Bone marrow (tissue), 2 donors: ENCODE measurements around the gene KRTAP5-7.
A peak's percentile ranks its signal among the peaks of the same experiment; 100 is the strongest.
"Not testable (repeated sequence)": the region's sequence is repeated elsewhere in the genome, so short reads cannot be mapped to it uniquely, and the experiment has no call there.

Experiments
- DNase-seq, 2 donors: peaks; one replicate each; lab custom pipeline; 2025; lab: John Stamatoyannopoulos, UW

The KRTAP5-7 gene

DNA sequence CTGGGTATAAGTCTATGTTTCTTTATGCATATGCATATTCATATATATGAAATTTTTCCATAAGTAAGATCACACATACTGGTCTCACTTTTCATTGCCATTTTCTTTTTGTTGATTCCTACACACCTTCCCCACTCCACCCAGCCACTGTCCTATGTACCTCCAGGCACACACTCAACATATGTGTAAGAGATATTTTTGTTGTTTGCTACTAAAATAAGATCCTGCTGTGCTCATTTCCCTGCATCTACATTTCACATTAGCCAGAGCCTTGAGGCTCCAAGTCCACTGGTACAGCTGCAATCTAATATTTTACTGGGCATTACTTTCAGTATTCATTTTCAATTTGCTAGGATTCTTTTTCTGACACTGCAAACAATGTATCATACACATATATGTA, 30.2 kb downstream of the KRTAP5-7 start:
- no peak for DNase-seq

DNA sequence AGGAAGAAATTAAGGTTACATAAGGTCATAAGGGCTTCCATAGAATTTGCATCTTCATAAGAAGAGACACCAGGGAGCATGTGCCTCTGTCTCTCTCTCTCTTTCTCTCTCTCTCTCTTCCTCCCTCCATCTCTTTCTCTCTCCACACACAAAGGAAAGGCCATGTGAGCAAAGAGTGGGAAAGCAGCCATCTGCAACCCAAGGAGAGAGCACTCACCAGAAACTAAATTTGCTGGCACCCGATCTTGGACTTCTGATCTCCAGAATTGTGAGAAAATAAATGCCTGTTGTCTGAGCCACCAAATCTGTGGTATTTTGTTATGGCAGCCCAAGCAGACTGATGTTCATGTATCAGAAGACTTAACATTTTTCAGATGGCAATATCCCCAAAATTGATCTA, 31.9 kb downstream of the KRTAP5-7 start:
- DNase-seq, result no peak

DNA sequence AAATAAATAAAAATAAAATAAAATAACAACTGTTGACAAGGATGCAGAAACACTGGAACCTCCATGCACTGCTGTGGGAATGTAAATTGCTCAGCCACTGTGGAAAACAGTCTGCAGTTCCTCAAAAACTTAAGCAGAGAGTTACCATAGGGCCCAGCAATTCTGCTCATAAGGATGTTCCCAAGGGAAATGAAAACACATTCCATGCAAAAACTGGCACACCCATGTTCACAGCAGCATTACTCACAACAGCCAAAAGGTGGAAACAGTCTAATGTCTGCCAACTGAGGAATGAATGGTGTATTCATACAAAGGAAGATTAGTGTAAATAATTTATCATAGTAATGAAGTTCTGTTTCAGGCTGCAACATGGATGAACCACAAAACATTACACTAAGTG, 35.1 kb downstream of the KRTAP5-7 start:
- no peak for DNase-seq

DNA sequence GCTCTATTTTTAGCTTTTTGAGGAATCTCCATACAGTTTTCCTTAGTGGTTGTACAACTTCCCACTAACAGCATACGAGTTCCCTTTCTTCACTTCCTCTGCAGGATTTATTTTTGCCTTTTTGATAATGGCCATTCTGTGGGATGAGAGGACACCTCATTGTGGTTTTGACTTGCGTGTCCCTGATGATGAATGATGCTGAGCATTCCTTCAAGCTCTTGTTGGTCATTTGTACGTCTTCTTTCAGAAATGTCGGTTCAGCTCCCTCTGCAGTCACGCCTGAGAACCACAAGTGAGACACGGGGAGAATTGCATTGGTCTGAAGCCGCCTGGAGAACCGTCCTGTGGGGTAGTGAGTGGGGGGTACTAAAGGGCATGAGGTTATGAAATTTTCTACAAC, 36.3 kb downstream of the KRTAP5-7 start:
- DNase-seq, result peak in 1 of 2 donors; percentile 32

DNA sequence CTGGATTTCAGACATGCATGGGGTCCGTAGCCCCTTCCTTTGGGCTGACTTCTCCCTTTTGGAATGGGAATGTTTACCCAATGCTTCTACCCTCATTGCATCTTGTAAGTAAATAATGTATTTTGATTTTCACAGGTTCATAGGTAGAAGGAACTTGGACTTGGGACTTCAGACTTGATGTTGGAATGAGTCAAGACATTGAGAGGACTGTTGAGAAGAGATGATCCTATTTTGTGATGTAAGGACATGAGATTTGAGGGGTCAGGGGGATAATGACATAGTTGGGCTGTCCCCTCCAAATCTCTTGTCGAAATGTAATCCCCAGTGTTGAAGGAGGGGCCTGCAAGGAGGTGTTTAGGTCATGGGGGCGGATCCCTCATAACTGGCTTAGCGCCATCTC, 37.4 kb downstream of the KRTAP5-7 start:
- DNase-seq, result no peak

DNA sequence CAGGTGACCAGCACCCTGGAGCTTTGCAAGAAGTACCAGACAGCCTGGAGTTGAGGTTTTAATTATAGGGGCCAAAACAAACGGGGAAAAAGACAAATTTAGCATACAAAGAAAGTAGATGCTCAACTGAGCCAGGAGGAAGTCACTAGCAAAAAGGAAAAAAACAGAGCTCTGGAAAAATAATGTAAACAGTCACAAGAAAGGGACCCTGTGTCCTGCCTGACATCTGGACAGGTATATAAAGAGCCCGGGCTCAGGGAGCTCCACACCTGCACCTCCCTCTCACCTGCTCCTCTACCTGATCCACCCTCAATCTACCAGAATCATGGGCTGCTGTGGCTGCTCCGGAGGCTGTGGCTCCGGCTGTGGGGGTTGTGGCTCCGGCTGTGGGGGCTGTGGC, 38.2 kb downstream of the KRTAP5-7 start, which contains the start of gene KRTAP5-10:
TSS of gene KRTAP5-10 (plus strand) at position 301 of the 400 bp plus-strand sequence. CDS start at position 326, 25 bp downstream.
- DNase-seq, result no peak

DNA sequence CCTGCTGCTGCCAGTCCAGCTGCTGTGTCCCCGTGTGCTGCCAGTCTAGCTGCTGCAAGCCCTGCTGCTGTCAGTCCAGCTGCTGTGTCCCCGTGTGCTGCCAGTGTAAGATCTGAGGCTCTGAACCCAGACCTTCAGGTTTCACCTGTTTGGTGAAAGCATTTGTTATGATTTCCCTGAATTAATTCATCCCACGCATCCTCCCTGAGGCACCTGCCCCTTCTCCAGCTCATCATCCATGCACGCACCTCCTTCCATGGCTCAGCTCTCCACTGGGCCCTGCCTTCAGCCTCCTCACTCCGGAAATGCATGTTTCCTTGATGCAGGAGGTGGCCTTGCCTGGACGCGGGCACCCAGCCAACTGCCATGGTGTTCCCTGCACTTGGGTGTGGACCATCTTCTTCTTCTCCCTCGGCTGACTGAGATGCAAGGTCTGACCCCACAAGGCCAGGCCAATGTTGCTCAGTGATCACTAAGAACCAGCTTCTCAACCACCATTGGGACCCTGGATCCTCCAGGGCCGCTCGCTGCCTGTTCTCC, 39.1 kb downstream of the KRTAP5-7 start:
- no peak for DNase-seq

DNA sequence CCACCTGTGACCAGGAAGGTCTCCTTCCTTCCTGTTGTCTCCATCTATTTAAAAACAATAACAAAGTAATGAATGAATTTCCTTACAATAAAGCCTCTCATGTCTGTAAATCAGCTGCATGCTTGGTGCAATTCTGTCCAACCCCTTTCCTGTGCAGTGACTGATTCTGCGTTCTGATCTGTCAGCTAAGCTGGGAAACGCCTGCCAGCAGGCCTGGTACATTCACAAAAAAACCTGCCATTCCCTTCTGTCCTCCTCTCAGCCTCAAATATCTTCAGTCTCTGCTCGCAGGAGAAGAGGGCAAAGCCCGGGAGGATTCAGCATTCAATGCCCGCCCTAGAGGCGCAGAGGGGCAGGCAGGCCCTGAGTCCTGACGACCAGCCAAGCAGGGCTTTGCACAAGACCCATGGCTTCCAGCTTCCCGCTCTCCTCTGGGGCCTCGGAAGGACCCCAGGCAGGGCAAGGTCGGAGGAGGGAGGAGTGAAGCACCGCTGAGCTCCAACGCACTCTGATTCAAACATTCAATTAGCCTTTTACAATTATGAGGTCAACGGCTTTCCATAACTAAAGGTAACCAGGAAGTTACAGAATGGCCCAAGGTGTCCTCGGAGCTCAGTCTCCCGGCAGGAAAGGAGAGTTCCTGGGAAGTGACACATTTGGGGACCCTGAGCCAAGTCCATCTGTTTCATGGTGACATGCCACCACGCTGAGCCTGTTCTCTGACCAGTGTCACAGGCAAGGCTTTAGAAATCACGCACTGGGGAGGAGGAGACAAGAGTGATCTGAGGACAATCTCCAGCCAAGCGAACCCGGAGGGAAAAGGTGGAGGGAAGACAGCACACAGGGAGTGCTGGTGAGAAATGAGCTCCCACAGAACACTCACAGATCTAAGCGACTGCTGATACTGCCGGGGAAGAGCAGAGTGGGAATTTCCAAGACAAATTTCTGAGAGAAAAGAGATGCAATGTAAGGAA, 39.8 kb downstream of the KRTAP5-7 start:
- not testable (repeated sequence) for DNase-seq

DNA sequence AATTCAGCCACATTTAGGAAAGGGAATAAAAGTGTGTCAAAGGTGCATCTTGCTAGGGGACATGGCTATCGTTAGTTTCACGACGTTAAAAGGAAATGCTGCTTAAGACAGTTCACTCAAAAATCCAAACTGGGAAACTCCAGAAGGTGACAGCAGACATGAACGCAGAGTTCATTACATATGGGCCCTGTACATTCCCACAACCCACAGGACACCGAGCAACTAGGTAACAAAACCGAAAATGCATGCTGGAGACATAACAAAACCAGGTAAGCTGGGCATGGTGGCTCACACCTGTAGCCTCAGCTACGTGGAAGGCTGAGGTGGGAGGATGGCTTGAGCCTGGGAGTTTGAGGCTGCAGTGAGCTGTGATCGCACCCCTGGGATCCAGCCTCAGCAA, 40.6 kb downstream of the KRTAP5-7 start:
- not testable (repeated sequence) for DNase-seq

DNA sequence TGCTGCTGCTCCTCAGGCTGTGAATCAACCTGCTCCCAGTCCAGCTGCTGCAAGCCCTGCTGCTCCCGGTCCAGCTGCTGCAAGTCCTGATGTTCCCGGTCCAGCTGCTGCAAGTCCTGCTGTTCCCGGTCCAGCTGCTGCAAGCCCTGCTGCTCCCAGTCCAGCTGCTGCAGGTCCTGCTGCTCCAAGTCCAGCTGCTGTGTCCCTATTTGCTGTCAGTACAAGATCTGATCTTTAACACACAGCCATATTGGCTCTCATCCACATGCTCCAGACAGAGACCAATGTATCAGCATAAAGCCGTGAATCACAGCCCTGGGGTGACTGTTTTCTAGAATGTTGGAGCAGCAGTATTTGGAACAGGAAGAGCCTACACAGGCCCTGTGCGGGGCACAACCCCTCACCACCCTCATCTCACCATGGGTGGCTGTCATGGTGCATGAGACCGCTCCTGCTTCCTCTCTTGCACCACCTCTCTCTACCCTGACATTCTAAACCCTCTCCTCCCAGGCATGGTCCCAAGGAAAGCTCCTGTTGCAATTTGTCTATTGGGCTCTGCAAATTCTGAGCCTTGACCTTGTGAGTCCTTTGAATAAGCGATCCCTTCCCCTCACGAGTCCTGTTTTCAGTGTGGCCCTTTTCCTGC, 41.8 kb downstream of the KRTAP5-7 start:
- no peak for DNase-seq

DNA sequence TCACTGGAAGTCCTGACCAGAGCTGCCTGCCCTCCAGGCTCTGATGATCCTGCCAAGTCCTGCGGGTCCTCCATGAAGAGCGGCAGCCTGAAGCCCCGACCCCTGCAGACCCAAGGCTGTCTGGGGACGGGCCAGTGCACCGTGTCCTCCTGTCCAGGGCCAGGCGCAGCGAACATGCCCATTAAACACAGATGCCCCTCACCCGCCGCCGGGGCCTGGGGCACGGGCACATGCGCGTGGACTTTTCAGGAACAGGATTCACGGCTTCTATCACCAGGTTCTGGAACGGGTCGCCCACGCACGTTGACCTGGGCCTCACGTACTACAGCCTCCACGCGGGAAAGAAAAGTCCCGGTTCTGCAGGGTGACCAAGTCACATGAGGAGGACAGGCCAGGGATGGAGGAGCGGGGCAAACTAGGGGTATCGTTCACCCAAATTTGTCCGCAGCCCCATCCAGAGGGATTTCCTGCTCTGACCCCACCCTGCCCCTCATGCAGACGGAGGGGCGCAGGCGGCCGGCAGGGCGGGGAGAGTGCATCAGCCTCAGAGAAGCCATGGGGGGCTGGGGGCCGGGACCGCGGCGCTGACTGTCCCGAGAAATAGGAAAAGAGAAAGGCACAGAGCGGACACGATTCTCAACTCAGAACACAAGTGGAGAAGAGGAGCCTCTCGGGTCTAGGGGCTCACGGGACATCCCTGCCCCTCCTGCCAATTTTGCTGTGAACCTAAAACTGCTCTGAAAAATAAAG, 44.2 kb downstream of the KRTAP5-7 start:
- DNase-seq, result not testable (repeated sequence)

DNA sequence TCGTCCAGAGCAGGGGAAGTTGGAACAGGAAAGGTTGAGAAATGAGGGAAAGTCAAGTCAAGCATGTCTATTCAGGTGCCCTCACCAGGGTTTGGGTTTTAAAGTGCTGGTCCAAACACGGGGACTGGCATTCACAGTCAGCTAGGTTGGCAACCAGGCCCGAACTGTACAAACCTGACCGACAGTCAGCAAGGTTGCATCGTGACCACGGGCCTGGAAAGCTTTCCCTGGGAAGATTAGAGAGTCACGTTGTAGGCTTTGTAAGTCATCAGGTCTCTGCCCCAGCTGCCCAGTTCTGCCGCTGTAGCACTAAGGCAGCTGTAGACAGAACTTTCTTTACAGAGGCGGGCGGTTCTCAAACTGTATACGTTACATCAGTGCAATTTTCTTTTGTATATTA, 45.7 kb downstream of the KRTAP5-7 start:
- DNase-seq, result no peak

DNA sequence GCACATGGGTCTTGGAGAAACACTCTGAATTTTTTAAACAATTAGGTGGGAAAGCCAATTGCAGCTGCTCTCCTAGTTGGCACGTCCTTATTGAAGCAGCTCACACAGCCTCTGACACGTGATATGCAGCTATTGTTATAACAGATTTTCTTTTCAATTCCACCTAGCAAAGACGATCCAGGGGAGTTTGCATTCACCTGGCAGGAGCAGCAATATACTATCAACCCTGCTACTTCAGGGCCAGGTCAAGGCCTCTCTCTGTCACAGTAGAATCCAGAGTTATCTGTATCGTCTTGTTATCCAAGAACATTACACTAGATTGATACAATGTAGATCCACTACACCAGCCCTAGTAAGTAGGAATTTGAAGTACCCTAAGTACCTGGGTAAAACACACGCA, 47.4 kb downstream of the KRTAP5-7 start:
- DNase-seq, result no peak

DNA sequence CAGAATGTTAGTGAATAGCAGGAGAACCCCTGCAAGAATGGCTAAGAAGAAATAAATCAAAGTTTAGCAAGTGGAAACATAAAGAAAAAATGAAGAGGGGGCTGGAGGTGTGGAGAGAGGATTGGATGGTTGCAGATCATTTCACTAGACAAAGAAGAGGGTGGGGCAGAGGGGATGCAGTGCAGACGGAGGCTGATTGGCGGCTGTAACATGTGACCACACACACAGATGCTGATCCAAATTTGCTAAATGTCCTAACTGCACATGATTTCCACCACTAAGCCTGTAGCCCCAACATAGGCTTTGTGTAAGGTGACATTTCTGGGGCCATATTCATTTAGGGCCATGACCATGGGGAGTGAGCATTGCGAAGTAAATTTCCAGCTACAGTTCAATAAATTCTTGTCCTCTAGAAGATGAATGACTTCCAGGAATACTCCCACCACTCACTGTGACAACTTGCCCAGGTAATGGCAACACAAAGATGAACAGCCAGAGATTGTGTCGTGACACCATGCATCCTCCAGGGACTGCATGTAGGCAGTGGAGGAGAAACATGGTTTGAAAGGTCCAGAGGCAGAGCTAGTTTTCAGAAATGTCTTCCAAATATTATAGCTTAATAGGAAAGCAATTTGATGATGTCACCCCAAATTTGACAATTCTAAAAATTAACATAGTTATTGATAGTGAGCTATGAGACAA, 48.8 kb downstream of the KRTAP5-7 start:
- no peak for DNase-seq

DNA sequence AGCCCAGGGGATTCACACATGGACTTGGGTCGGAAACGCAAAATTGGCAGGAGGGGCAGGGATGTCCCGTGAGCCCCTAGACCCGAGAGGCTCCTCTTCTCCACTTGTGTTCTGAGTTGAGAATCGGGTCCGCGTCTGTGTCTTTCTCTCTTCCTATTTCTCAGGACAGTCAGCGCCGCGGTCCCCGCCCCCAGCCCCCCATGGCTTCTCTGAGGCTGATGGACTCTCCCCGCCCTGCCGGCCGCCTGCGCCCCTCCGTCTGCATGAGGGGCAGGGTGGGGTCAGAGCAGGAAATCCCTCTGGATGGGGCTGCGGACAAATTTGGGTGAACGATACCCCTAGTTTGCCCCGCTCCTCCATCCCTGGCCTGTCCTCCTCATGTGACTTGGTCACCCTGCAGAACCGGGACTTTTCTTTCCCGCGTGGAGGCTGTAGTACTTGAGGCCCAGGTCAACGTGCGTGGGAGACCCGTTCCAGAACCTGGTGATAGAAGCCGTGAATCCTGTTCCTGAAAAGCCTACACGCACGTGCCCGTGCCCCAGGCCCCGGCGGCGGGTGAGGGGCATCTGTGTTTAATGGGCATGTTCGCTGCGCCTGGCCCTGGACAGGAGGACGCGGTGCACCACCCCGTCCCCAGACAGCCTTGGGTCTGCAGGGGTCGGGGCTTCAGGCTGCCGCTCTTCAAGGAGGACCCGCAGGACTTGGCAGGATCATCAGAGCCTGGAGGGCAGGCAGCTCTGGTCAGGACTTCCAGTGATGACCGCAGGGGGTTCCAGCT, 49.8 kb downstream of the KRTAP5-7 start:
- DNase-seq, result not testable (repeated sequence)

DNA sequence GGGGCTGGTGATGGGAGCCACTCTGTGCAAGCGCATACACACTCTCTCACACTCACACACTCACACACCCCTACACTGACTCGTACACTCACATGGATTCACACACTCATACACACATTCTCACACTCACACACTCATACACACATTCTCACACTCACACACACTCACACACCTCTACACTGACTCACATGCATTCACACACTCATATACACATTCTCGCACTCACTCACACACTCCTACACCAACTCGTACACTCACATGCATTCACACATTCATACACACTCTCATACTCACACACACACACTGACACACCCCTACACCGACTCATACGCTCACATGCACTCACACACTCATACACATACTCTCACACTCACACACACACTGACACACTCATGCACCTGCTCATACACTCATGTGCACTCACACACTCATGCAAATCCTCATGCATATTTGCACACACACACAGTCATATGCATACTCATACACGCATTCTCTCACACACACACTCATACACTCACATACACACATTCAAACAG, 50.5 kb downstream of the KRTAP5-7 start:
- no peak for DNase-seq
